Skin of body (tissue), 2 donors: ENCODE measurements around the gene KIFC1. TPM values are rescaled to one million over a fixed set of nuclear protein-coding genes. Genes with fewer than 3 reads are reported as not detected.

Experiments
- DNase-seq: peaks from one replicate; lab custom pipeline; 2025; lab: John Stamatoyannopoulos, UW
- total RNA-seq: library from RNA; depleted of rRNA; stranded (reverse); fragments of >200 nt; gene quantifications from one replicate; pipeline ENCODE4 v1.2.3, GENCODE V29; 2014

KIFC1 gene
- total RNA-seq, 1 donor from 2014 or later = 9.5 TPM

- peak; percentile 84 for DNase-seq
These were observed 34.3 kb downstream of the KIFC1 start for GRCh38 chr6:33425668-33426577.

GRCh38 chr6:33426590-33427511 lies 35.2 kb downstream of the KIFC1 start:
- no peak for DNase-seq

- DNase-seq = no peak
These were observed 36.1 kb downstream of the KIFC1 start for GRCh38 chr6:33427585-33428223.

- DNase-seq = peak; percentile 30
These were observed 36.8 kb downstream of the KIFC1 start for GRCh38 chr6:33428224-33428965.

- no peak for DNase-seq
These were observed 37.5 kb downstream of the KIFC1 start for GRCh38 chr6:33428966-33429749.

- DNase-seq = peak; percentile 14
These were observed 38.1 kb downstream of the KIFC1 start for GRCh38 chr6:33429750-33430052.

- DNase-seq = no peak
These were observed 38.7 kb downstream of the KIFC1 start for GRCh38 chr6:33430334-33430733.

- DNase-seq = peak; percentile 62
These were observed 39.6 kb downstream of the KIFC1 start for GRCh38 chr6:33430991-33431879.

- DNase-seq = no peak
These were observed 40.4 kb downstream of the KIFC1 start for GRCh38 chr6:33431880-33432541.

GRCh38 chr6:33432546-33432945 lies 40.9 kb downstream of the KIFC1 start:
- no peak for DNase-seq

GRCh38 chr6:33433001-33433543 lies 41.4 kb downstream of the KIFC1 start:
- no peak for DNase-seq

- DNase-seq = no peak
These were observed 42.0 kb downstream of the KIFC1 start for GRCh38 chr6:33433544-33434191.

- DNase-seq = no peak
These were observed 43.3 kb downstream of the KIFC1 start for GRCh38 chr6:33434961-33435360.

- DNase-seq = no peak
These were observed 46.0 kb downstream of the KIFC1 start for GRCh38 chr6:33437666-33438065.

- no peak for DNase-seq
These were observed 47.5 kb downstream of the KIFC1 start for GRCh38 chr6:33438978-33439594.

- no peak for DNase-seq
These were observed 48.5 kb downstream of the KIFC1 start for GRCh38 chr6:33439956-33440648.
